Neural cell (in vitro differentiated cells): ENCODE measurements around the gene SCYL1. TPM values are rescaled to one million over a fixed set of nuclear protein-coding genes. Genes with fewer than 3 reads are reported as not detected.

Source experiments
- H2AFZ ChIP-seq: fragments of 200-600, 300-800 bp; sonication (generic), shearing (Covaris generic); 2 replicates; pipeline ENCODE4 v1.6.0; 2014; ENCODE audit warnings: low read depth, mild to moderate bottlenecking, antibody characterized with exemption, low read length, moderate library complexity
- H3F3A ChIP-seq: fragments of 200-600 bp; shearing (Covaris generic); 2 replicates; pipeline ENCODE4 v1.6.1; 2016; ENCODE audit warnings: mild to moderate bottlenecking, moderate library complexity, mixed read lengths, antibody characterized with exemption, low read length; ENCODE audit not compliant: insufficient read depth, poor library complexity, severe bottlenecking
- H3K27ac ChIP-seq: fragments of 200-600, 300-800 bp; sonication (generic), shearing (Covaris generic); 2 replicates; pipeline ENCODE4 v1.5.1; 2014; ENCODE audit warnings: mild to moderate bottlenecking, low read length, moderate library complexity
- H3K27me3 ChIP-seq: fragments of 300-800, 200-600 bp; sonication (generic), shearing (Covaris generic); 2 replicates; pipeline ENCODE4 v1.6.0; 2014; ENCODE audit warnings: mild to moderate bottlenecking, low read depth, low read length, moderate library complexity; ENCODE audit not compliant: insufficient read depth
- H3K36me3 ChIP-seq: fragments of 300-800, 200-600 bp; sonication (generic), shearing (Covaris generic); 2 replicates; pipeline ENCODE4 v1.5.1; 2014; ENCODE audit warnings: mild to moderate bottlenecking, antibody characterized with exemption, low read length, moderate library complexity; ENCODE audit not compliant: insufficient read depth
- H3K4me2 ChIP-seq: fragments of 300-800, 200-600 bp; sonication (generic), shearing (Covaris generic); 2 replicates; pipeline ENCODE4 v1.6.0; 2014; ENCODE audit warnings: mild to moderate bottlenecking, low read length
- H3K4me3 ChIP-seq: fragments of 300-800, 200-600 bp; sonication (generic), shearing (Covaris generic); 2 replicates; pipeline ENCODE4 v1.5.1; 2014; ENCODE audit warnings: mild to moderate bottlenecking, low read length, moderate library complexity
- H3K79me2 ChIP-seq: fragments of 200-600 bp; shearing (Covaris generic); replicated peaks from 2 replicates; pipeline ENCODE4 v1.6.0; 2014; ENCODE audit warnings: mild to moderate bottlenecking, low read length, moderate library complexity; ENCODE audit not compliant: insufficient read depth
- H3K9ac ChIP-seq: fragments of 300-800, 200-600 bp; sonication (generic), shearing (Covaris generic); 2 replicates; pipeline ENCODE4 v1.6.1; 2016; ENCODE audit warnings: mild to moderate bottlenecking, low read length, mixed read lengths
- H3K9me2 ChIP-seq: fragments of 200-600 bp; shearing (Covaris generic); 2 replicates; pipeline ENCODE4 v1.6.1; 2016; ENCODE audit warnings: mild to moderate bottlenecking, low read length, mixed read lengths; ENCODE audit not compliant: insufficient read depth
- H3K9me3 ChIP-seq: fragments of 200-600, 300-800 bp; sonication (generic), shearing (Covaris generic); 2 replicates; pipeline ENCODE4 v1.6.1; 2016; ENCODE audit warnings: mild to moderate bottlenecking, mixed run types, low read length, moderate library complexity, mixed read lengths
- H4K20me1 ChIP-seq: fragments of 200-600 bp; shearing (Covaris generic); 2 replicates; pipeline ENCODE4 v1.6.1; 2016; ENCODE audit warnings: mild to moderate bottlenecking, mixed run types; ENCODE audit not compliant: insufficient read depth
- CTCF ChIP-seq: fragments of 450-650 bp; IDR thresholded peaks from 2 replicates; pipeline ENCODE4 v1.5.1; 2014; ENCODE audit warnings: antibody characterized with exemption, mild to moderate bottlenecking, moderate library complexity; ENCODE audit not compliant: poor library complexity, severe bottlenecking
- EP300 ChIP-seq: fragments of 450-650 bp; conservative IDR thresholded peaks from 2 replicates; pipeline ENCODE4 v1.6.1; 2014; ENCODE audit warnings: antibody characterized with exemption, mild to moderate bottlenecking, moderate library complexity; ENCODE audit not compliant: poor library complexity, severe bottlenecking
- EZH2 ChIP-seq: fragments of 200-600, 300-800 bp; shearing (Covaris generic), sonication (generic); IDR thresholded peaks from 2 replicates; pipeline ENCODE4 v1.6.1; 2014; ENCODE audit warnings: antibody characterized with exemption, low read length, borderline replicate concordance, mild to moderate bottlenecking; ENCODE audit not compliant: insufficient read depth, poor library complexity, severe bottlenecking
- MXI1 ChIP-seq: fragments of 450-650 bp; conservative IDR thresholded peaks from 2 replicates; pipeline ENCODE4 v1.6.1; 2014; ENCODE audit warnings: antibody characterized with exemption, mild to moderate bottlenecking; ENCODE audit not compliant: poor library complexity, severe bottlenecking
- POLR2AphosphoS5 ChIP-seq: IDR thresholded peaks from 2 replicates; pipeline ENCODE4 v1.6.1; 2012
- RAD21 ChIP-seq: fragments of 450-650 bp; conservative IDR thresholded peaks from 2 replicates; pipeline ENCODE4 v1.6.1; 2014; ENCODE audit warnings: antibody characterized with exemption, mild to moderate bottlenecking, moderate library complexity
- REST ChIP-seq: IDR thresholded peaks from 2 replicates; pipeline ENCODE4 v1.6.1; 2012; ENCODE audit warnings: borderline replicate concordance
- SMC3 ChIP-seq: fragments of 450-650 bp; conservative IDR thresholded peaks from 2 replicates; pipeline ENCODE4 v1.6.1; 2014; ENCODE audit warnings: antibody characterized with exemption, mild to moderate bottlenecking, moderate library complexity; ENCODE audit not compliant: poor library complexity
- TAF1 ChIP-seq: IDR thresholded peaks from 2 replicates; pipeline ENCODE4 v1.6.1; 2012; ENCODE audit warnings: low read depth
- polyA plus RNA-seq: library from polyadenylated mRNA; depleted of rRNA; stranded (reverse); fragments of >200 nt; gene quantifications from 2 replicates; pipeline ENCODE4 v1.2.3, GENCODE V29; 2014

Gene SCYL1
- polyA plus RNA-seq, 1 donor from 2014 or later: 48.3 TPM

- no peaks in the 10 kb centered on the region for H3F3A ChIP-seq
- H3K9me2 ChIP-seq: no peaks in the 10 kb centered on the region
- H3K9ac ChIP-seq: no peak overlapping the region
- H3K4me3 ChIP-seq: no peak overlapping the region
- H3K27me3 ChIP-seq: no peaks in the 10 kb centered on the region
- TF ChIP-seq EP300: no peak
- TF ChIP-seq MXI1: no peak
- TF ChIP-seq POLR2AphosphoS5: no peak
- no peak for TF ChIP-seq SMC3
- no peak for TF ChIP-seq REST
- no peak for TF ChIP-seq TAF1
- TF ChIP-seq RAD21: no peak
- no peak for TF ChIP-seq CTCF
- no peak for TF ChIP-seq EZH2
- H2AFZ ChIP-seq: no peak overlapping the region
- no peaks in the 10 kb centered on the region for H3K9me3 ChIP-seq
- no peak overlapping the region for H3K4me2 ChIP-seq
- no peak overlapping the region for H3K27ac ChIP-seq
- no peaks in the 10 kb centered on the region for H3K79me2 ChIP-seq
- H3K36me3 ChIP-seq: no peaks in the 10 kb centered on the region
- no peaks in the 10 kb centered on the region for H4K20me1 ChIP-seq
Measured at GRCh38 chr11:65560555-65561418, 35.9 kb downstream of the SCYL1 start.

GRCh38 chr11:65562020-65562419, 37.1 kb downstream of the SCYL1 start:
- no peak overlapping the region for H3K4me3 ChIP-seq
- no peak overlapping the region for H2AFZ ChIP-seq
- no peaks in the 10 kb centered on the region for H3K27me3 ChIP-seq
- peaks cover 2% of the 10 kb centered on the region for H3K79me2 ChIP-seq
- TF ChIP-seq SMC3 (no peak), CTCF (no peak), EZH2 (no peak), REST (no peak), EP300 (no peak), RAD21 (no peak)
- no peaks in the 10 kb centered on the region for H3K9me3 ChIP-seq
- no peak overlapping the region for H3K9ac ChIP-seq
- H4K20me1 ChIP-seq: no peaks in the 10 kb centered on the region
- H3K36me3 ChIP-seq: no peaks in the 10 kb centered on the region
- H3K27ac ChIP-seq: no peak overlapping the region
- H3K9me2 ChIP-seq: no peaks in the 10 kb centered on the region
- no peaks in the 10 kb centered on the region for H3F3A ChIP-seq
- no peak overlapping the region for H3K4me2 ChIP-seq
